Neural cell (in vitro differentiated cells): Measurements from ENCODE around the gene IMPA2. TPM values are rescaled to one million over a fixed set of nuclear protein-coding genes. Genes with fewer than 3 reads are reported as not detected.

Source experiments
- H2AFZ ChIP-seq: fragments of 200-600, 300-800 bp; sonication (generic), shearing (Covaris generic); 2 replicates; pipeline ENCODE4 v1.6.0; 2014; ENCODE audit warnings: low read depth, mild to moderate bottlenecking, antibody characterized with exemption, low read length, moderate library complexity
- H3F3A ChIP-seq: fragments of 200-600 bp; shearing (Covaris generic); 2 replicates; pipeline ENCODE4 v1.6.1; 2016; ENCODE audit warnings: mild to moderate bottlenecking, moderate library complexity, mixed read lengths, antibody characterized with exemption, low read length; ENCODE audit not compliant: insufficient read depth, poor library complexity, severe bottlenecking
- H3K27ac ChIP-seq: fragments of 200-600, 300-800 bp; sonication (generic), shearing (Covaris generic); 2 replicates; pipeline ENCODE4 v1.5.1; 2014; ENCODE audit warnings: mild to moderate bottlenecking, low read length, moderate library complexity
- H3K27me3 ChIP-seq: fragments of 300-800, 200-600 bp; sonication (generic), shearing (Covaris generic); 2 replicates; pipeline ENCODE4 v1.6.0; 2014; ENCODE audit warnings: mild to moderate bottlenecking, low read depth, low read length, moderate library complexity; ENCODE audit not compliant: insufficient read depth
- H3K36me3 ChIP-seq: fragments of 300-800, 200-600 bp; sonication (generic), shearing (Covaris generic); 2 replicates; pipeline ENCODE4 v1.5.1; 2014; ENCODE audit warnings: mild to moderate bottlenecking, antibody characterized with exemption, low read length, moderate library complexity; ENCODE audit not compliant: insufficient read depth
- H3K4me2 ChIP-seq: fragments of 300-800, 200-600 bp; sonication (generic), shearing (Covaris generic); 2 replicates; pipeline ENCODE4 v1.6.0; 2014; ENCODE audit warnings: mild to moderate bottlenecking, low read length
- H3K4me3 ChIP-seq: fragments of 300-800, 200-600 bp; sonication (generic), shearing (Covaris generic); 2 replicates; pipeline ENCODE4 v1.5.1; 2014; ENCODE audit warnings: mild to moderate bottlenecking, low read length, moderate library complexity
- H3K79me2 ChIP-seq: fragments of 200-600 bp; shearing (Covaris generic); replicated peaks from 2 replicates; pipeline ENCODE4 v1.6.0; 2014; ENCODE audit warnings: mild to moderate bottlenecking, low read length, moderate library complexity; ENCODE audit not compliant: insufficient read depth
- H3K9ac ChIP-seq: fragments of 300-800, 200-600 bp; sonication (generic), shearing (Covaris generic); 2 replicates; pipeline ENCODE4 v1.6.1; 2016; ENCODE audit warnings: mild to moderate bottlenecking, low read length, mixed read lengths
- H3K9me2 ChIP-seq: fragments of 200-600 bp; shearing (Covaris generic); 2 replicates; pipeline ENCODE4 v1.6.1; 2016; ENCODE audit warnings: mild to moderate bottlenecking, low read length, mixed read lengths; ENCODE audit not compliant: insufficient read depth
- H3K9me3 ChIP-seq: fragments of 200-600, 300-800 bp; sonication (generic), shearing (Covaris generic); 2 replicates; pipeline ENCODE4 v1.6.1; 2016; ENCODE audit warnings: mild to moderate bottlenecking, mixed run types, low read length, moderate library complexity, mixed read lengths
- H4K20me1 ChIP-seq: fragments of 200-600 bp; shearing (Covaris generic); 2 replicates; pipeline ENCODE4 v1.6.1; 2016; ENCODE audit warnings: mild to moderate bottlenecking, mixed run types; ENCODE audit not compliant: insufficient read depth
- EP300 ChIP-seq: fragments of 450-650 bp; conservative IDR thresholded peaks from 2 replicates; pipeline ENCODE4 v1.6.1; 2014; ENCODE audit warnings: antibody characterized with exemption, mild to moderate bottlenecking, moderate library complexity; ENCODE audit not compliant: poor library complexity, severe bottlenecking
- RAD21 ChIP-seq: fragments of 450-650 bp; conservative IDR thresholded peaks from 2 replicates; pipeline ENCODE4 v1.6.1; 2014; ENCODE audit warnings: antibody characterized with exemption, mild to moderate bottlenecking, moderate library complexity
- REST ChIP-seq: IDR thresholded peaks from 2 replicates; pipeline ENCODE4 v1.6.1; 2012; ENCODE audit warnings: borderline replicate concordance
- SMC3 ChIP-seq: fragments of 450-650 bp; conservative IDR thresholded peaks from 2 replicates; pipeline ENCODE4 v1.6.1; 2014; ENCODE audit warnings: antibody characterized with exemption, mild to moderate bottlenecking, moderate library complexity; ENCODE audit not compliant: poor library complexity
- TAF1 ChIP-seq: IDR thresholded peaks from 2 replicates; pipeline ENCODE4 v1.6.1; 2012; ENCODE audit warnings: low read depth
- polyA plus RNA-seq: library from polyadenylated mRNA; depleted of rRNA; stranded (reverse); fragments of >200 nt; gene quantifications from 2 replicates; pipeline ENCODE4 v1.2.3, GENCODE V29; 2014
- TF ChIP-seq, protein P1 (sequence below): fragments of 450-650 bp; IDR thresholded peaks from 2 replicates; pipeline ENCODE4 v1.5.1; 2014; ENCODE audit warnings: antibody characterized with exemption, mild to moderate bottlenecking, moderate library complexity; ENCODE audit not compliant: poor library complexity, severe bottlenecking

The IMPA2 gene
- polyA plus RNA-seq, 1 donor from 2014 or later: 2.7 TPM

- TF ChIP-seq, protein P1, sequence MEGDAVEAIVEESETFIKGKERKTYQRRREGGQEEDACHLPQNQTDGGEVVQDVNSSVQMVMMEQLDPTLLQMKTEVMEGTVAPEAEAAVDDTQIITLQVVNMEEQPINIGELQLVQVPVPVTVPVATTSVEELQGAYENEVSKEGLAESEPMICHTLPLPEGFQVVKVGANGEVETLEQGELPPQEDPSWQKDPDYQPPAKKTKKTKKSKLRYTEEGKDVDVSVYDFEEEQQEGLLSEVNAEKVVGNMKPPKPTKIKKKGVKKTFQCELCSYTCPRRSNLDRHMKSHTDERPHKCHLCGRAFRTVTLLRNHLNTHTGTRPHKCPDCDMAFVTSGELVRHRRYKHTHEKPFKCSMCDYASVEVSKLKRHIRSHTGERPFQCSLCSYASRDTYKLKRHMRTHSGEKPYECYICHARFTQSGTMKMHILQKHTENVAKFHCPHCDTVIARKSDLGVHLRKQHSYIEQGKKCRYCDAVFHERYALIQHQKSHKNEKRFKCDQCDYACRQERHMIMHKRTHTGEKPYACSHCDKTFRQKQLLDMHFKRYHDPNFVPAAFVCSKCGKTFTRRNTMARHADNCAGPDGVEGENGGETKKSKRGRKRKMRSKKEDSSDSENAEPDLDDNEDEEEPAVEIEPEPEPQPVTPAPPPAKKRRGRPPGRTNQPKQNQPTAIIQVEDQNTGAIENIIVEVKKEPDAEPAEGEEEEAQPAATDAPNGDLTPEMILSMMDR: no peak
- TF ChIP-seq SMC3 (no peak), RAD21 (no peak)
These were observed 79.0 kb downstream of the IMPA2 start (continued) for GRCh38 chr18:12060182-12060870.

DNA sequence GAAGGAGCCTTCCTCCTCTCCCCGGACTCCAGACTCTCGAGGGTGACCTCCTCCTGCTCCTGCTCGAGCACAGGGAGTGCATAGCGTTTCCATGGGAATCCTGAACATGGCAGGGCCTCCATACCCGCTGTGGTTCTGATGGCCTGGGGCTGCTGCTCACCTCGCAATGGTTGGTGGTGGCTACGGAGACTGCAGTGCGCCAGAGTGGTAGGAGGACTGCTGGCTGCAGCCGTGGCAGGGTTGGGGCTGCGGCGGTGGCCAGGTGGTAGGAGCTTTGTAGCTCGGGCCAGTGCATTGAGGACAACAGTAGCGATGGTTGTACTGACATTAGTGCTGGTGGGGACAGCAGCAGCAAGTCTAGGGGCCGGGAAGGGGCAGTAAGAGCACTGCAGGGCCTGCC lies 80.4 kb downstream of the IMPA2 start:
- H3F3A ChIP-seq: no peaks in the 10 kb centered on the region
- no peaks in the 10 kb centered on the region for H4K20me1 ChIP-seq
- no peak overlapping the region for H3K27ac ChIP-seq
- no peaks in the 10 kb centered on the region for H3K27me3 ChIP-seq
- TF ChIP-seq, protein P1: no peak
- no peaks in the 10 kb centered on the region for H3K36me3 ChIP-seq
- H3K4me3 ChIP-seq: no peak overlapping the region
- H2AFZ ChIP-seq: no peak overlapping the region
- H3K79me2 ChIP-seq: no peaks in the 10 kb centered on the region
- no peaks in the 10 kb centered on the region for H3K9me2 ChIP-seq
- H3K9me3 ChIP-seq: no peaks in the 10 kb centered on the region
- H3K4me2 ChIP-seq: no peak overlapping the region
- H3K9ac ChIP-seq: no peak overlapping the region

- Histone ChIP-seq H3K9ac (no peak overlapping the region), H3K4me3 (no peak overlapping the region), H4K20me1 (no peaks in the 10 kb centered on the region), H3F3A (no peaks in the 10 kb centered on the region), H2AFZ (no peak overlapping the region), H3K4me2 (no peak overlapping the region), H3K9me3 (no peaks in the 10 kb centered on the region), H3K36me3 (no peaks in the 10 kb centered on the region), H3K79me2 (no peaks in the 10 kb centered on the region), H3K27me3 (no peaks in the 10 kb centered on the region), H3K9me2 (no peaks in the 10 kb centered on the region), H3K27ac (no peak overlapping the region)
- TF ChIP-seq SMC3 (no peak), TAF1 (no peak), RAD21 (no peak), REST (no peak), EP300 (no peak)
- TF ChIP-seq, protein P1: no peak
These were observed 81.7 kb downstream of the IMPA2 start for GRCh38 chr18:12062974-12063373.
